ENCODE measurements around the gene GNA12.

DNA sequence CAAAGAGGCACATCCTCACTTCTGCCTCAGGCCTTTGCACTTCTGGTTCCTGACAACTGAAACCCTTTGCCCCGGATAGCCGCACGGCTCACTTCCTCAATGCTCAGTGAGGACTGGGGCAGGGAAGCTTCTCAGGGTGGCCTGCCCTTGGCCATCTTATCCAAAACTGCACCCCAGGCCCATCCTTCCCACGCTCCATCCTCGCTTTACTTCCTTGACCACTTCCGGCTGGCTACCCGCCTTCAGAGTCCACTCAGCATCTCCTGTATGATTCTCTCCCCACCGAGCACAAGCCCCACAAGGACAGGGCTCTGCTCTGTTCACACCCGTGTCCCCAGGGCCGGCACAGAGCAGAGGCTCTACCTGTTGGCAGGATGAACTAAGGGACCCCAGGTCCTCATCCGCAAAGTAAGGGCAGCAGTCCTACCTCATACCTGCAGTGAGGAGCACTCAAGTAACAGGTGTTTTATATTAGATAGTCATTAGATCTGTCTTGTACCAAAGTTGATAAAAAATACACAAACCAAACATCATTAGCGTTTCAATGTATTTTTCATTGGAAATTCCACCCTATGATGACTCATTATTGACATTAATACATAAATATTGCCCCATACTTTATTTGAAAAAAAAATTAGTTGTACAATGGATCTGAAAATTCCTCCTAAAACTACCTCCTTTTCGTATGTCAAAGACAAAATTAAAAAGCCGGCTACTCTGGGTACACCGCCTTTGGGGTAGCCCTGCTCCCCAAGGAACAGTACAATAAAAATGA is 35.0 kb downstream of the GNA12 start:
- TF ChIP-seq EZH2 (IDR thresholded peaks at IDR 0.05) (no peak), FOXP2 (optimal IDR thresholded peaks at IDR 0.05; ENCODE audit: control extremely low read depth, extremely low read length, insufficient read depth) (no peak)

Measured in SK-N-MC (cell line).